AG08396 (cell line): Measurements from ENCODE around the gene ARHGAP20.
A peak's percentile ranks its signal among the peaks of the same experiment; 100 is the strongest.

Source experiments
- DNase-seq: peaks from one replicate; pipeline ENCODE4 v3.0.0; 2012; ENCODE audit warnings: low spot score, mixed read lengths

Gene ARHGAP20

DNA sequence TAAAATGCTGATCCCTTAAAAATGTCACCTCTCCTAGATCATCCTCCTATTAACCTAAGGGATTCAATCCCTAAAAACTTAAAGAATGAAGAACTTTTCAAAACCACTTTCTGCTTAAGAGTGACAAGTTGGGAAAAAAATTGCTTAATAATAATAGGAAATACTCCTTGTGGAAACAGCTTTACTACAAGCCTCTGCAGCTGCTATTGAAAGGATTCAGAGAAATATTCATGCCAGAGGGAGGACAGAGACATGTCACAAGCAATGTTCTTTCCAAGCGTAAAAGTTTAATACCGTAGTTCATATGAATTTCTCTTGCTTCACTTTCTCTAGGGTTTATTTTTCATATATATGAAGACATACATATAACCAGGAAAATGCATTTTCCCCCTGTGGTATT lies 98.2 kb downstream of the ARHGAP20 start:
- DNase-seq, result no peak

DNA sequence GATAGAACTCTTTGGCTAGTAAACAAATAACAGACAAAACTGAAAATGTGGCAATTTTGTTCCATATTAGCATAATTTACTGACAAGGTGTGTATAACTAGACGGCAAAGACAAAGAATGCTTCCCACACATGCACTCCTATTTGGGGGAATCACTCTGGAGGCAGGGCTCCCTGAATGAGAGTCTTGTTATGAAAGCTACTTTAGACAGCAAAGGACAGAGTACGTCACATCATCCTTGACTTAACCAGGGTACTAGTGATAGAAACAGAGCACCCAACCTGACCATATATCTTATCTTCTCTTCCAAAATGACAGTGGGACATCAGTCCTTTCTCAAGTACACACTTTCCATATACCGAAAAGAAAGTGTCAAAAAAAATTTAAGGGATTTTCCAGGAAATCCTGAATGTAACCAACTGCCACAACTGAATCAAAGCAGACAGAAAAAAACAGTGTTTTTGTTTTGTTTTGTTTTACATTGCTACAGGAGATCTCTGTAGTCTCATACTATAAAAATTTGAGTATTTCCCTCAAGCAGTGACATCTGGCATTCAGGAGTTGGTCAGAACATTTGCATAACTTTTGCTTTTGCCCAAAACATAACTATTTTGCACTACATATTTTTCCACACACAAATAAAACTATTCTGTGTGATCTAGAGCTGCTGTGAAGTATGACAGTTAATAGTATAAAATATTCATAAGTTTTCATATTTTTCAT lies 98.9 kb downstream of the ARHGAP20 start:
- DNase-seq, result peak; percentile 5

DNA sequence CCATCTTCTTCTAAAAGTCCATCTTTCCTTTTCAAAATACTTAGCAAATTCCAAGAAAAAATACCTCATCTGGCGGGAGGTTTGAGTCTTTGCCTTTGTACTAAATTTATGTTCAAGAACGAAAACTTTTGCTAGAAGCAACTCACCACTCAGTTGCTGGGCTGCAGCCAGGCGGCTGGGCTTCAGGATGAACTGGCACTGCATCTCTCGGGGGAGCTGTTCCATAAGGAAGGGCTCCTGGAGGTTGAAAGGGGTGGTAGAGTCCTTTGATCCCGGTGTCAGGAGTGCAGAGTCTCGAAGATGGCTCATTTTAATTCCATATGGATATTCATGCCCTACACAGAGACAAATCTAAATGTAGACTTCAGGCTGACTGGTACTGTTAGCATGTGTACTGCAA lies 105.8 kb downstream of the ARHGAP20 start:
- DNase-seq, result no peak

DNA sequence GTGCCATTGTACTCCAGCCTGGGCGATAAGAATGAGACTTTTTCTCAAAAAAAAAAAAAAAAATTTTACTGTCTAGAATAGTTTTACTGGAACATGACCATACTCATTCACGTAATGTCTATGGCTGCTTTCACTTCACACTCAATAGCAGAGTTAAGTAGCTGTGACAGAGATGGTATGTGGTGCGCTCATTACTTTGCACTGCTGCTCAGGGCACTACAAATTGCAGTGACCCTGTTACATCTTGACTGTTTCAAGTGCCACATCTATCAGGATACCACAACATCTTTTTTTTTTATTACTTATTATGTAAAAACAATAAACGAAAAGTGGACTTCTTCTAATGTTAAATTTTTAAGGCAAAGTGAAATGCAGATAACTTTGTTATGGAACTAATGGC lies 110.3 kb downstream of the ARHGAP20 start:
- no peak for DNase-seq

DNA sequence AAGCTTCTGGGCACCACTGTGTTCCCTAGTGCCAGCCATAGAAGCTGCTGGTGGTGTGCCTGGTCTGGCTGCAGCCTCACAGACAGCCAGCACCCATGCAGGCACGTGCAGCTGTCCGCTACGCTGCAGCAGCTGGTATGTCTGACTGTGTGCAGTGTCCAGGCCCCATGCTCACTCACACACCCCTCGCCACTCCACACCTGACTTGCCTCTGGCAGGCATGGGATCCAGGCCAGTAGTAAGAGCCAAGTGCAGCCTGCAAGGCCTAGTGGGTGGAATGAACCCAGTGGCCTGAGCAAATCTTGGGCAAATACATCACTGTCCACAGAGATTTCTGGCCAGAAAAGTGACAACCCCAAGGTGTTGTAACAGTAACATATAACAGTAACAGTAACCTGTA lies 111.9 kb downstream of the ARHGAP20 start:
- no peak for DNase-seq

DNA sequence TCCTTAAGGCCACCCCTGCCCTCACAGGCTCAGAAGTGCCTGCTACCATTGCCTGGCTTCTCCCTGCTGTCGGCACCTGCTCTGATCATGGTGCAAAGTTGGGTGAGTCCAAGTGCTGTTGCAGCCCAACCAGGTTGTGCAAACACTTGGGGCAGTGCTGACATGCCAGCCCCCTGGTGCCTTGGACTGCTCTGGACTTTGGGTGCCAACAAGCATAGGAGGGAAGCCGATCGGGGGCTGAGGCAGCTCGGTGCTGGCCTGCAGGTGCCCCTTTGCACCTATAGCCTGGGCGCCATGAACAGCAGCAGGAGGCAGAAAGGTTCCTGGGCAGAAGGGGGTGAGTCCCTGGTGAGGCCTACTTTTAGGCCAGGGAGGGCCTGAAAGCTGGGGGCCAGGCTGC lies 113.0 kb downstream of the ARHGAP20 start:
- no peak for DNase-seq

DNA sequence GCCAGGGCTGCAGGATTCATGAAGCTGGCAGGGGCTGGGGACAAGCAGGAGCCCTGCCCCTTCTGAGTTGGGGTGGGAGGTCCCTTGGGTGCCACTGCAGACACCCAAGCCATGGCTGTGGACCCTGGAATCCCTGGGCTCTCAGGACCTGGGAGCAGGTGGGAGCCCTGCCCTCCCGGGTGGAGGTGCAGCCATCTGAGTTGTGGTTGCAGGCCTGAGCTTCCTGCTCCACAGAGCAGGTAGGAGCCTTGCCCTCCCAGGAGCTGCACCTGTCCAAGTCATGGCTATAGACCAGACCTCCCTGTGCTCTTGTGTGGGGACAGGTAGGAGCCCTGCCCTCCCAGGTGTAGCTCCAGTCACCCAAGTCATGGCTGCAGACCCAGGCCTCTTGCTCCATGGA lies 113.5 kb downstream of the ARHGAP20 start:
- no peak for DNase-seq

DNA sequence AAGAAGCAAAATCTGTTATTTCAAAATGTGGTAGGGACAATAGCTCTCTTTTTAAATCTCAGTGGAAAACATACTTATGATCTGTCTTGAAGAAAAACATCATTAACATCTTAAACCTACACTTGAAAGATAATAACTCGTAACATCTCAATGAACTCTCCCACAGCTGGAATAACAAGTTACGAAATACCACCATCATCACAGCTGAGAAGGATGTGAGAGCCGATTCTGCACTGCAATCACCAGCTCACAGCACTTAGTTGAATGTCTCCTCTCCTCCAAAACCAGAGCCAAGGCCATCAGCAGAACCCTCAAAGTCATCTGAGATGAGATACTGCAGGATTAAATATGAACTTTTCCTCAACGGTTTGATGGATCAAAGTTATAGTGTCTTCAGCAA lies 124.3 kb downstream of the ARHGAP20 start:
- no peak for DNase-seq

DNA sequence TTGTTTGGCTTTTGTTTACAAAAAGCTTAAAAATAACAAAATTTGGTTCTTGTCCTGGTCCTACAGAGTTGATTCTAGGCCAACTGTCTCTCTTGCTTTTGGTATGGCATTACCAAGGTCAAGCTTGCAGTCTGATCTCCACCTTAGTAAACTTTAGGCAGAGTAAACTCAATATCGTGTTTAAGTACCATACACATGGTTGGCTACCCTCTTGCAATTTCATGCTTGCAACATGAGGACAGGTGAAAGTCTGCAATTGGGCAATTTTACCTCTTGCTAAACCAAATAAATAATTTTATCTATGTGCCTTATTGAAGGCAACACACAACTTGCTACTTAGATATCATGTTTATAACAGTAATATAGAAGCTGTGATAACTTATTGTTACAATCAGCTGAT lies 125.1 kb downstream of the ARHGAP20 start:
- DNase-seq, result no peak

DNA sequence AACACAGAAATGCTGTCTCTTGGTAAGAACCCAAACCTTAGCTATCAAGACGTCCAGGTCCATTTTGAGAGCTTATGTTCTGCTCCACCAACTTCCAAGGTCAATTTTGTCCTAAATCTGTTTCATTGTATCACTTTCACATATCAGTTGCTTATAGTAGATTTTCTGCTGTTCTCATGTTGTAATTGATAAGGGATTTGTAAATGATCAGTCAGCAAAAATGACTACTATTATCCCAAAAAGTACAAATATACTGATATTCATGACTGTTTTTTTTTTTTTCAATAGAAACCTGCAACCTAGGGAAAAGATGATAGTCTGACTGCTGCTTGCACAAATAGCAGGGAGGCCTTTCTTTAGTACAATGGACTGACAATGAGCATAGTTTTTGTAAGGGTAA lies 128.1 kb downstream of the ARHGAP20 start:
- no peak for DNase-seq

DNA sequence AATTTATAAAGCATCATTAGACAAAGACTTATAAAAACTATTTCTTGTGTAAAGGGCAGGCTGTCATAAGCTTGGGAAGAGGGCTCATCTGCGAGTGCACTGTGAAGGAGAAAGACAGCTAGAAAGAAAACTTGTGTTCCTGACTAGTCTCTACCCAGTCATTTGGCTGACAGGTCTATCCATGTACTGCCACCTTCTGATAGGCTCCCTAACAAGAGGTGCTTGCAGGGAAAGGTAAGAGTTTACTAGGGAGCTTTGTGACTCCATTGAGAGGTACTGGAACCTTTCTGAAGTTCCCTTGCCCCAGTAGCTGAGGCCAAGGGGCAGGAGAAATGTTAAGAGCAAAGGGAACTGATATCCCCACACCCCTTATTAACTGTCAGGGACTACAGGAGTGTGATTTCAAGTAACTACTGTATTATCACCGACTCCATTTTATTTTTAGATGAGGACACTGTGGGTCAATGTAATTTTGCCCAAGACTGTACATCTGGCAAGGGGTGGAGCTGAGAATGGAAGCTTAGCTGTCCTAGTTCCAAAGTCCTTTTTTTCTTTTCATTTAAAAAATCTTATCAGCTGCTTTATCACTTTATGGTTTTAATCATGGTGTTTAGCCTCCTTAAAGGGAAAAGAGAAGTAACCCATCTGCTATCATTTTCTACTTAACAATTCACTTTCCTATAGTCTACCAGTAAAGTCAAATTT lies 129.4 kb downstream of the ARHGAP20 start:
- no peak for DNase-seq

DNA sequence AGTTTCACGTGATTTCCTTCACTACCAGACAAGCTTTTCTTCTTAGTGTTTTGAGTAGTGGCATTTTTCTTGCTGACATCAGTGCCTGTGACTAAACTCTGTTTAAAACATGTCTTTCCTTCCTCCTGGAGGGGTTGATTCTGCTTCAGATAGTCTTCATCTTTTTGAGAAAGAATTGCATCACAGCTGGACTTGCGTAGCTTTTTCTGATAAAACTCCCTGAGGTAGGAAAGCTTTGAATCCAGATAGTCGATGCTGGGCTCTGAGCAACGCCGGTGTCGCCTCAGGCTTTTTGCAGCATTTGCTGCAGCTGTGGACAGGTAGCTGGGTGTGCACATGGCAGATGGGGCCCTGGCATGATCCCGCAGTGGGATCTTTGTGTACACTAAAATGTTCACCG lies 131.7 kb downstream of the ARHGAP20 start:
- no peak for DNase-seq

DNA sequence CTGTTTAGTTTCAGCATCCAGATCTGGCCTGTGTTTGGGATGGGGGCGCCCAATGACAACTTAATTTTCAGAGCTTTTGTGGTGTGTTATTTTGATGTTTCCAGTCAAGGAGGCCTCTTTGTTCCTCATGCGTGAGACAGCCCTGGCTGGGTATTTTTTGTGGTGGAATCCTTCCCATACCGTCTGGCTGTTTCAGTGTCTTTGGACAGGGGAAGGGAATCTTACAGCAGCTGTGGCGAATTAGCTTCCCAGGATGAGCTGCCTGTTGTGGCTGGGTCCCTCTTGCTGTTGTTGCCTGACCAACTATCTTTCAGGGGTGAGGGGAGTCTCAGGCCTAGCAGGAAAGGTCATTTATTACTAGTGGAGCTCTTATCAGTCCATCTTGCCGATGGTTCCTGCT lies 138.8 kb downstream of the ARHGAP20 start:
- DNase-seq, result no peak

DNA sequence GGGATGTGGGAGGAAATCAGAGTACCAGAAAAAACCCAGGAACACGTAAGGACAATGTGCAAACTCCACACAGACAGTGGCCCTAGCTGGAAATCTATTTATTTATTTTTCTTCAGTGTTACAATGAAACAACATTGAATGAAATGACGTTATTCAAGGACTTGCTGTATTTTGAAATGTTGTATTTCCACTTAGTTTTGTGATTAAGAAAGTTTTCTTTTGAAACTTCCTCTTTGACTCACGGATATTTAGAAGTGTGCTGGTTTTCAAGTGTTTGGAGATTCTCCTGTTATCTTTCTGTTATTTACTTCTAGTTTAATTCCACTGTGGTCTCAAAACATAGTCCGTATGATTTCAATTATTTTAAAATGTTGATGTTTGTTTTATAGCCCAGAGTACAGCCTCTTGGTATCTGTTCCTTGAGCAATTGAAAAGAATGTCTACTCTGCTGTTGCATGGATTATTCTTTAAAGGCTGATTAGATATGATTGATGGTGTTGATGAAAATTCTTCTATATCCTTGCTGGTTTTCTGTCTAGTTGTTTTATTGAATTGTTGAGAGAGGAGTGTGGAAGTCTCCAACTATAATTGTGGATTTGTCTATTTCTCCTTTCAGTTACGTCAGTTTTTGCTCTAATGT lies 141.0 kb downstream of the ARHGAP20 start:
- DNase-seq, result no peak

DNA sequence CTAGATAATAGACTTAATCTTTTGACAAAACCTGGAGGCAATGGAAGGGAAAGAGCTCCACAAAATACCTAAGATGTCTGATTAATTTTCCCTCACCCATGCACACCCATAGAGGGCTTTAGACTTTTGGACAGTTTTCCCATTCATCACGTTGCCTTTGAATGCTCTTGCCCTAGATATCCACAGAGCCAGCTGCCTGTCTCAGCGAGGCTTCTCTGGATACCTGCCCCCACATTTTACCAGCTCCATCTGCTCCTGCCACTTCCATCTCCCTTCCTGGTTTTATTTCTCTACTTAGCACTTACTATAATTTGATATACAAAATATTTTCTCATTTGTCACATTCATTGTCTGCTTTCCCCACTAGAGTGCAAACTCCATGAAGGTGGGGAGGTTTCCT lies 145.7 kb downstream of the ARHGAP20 start:
- no peak for DNase-seq

DNA sequence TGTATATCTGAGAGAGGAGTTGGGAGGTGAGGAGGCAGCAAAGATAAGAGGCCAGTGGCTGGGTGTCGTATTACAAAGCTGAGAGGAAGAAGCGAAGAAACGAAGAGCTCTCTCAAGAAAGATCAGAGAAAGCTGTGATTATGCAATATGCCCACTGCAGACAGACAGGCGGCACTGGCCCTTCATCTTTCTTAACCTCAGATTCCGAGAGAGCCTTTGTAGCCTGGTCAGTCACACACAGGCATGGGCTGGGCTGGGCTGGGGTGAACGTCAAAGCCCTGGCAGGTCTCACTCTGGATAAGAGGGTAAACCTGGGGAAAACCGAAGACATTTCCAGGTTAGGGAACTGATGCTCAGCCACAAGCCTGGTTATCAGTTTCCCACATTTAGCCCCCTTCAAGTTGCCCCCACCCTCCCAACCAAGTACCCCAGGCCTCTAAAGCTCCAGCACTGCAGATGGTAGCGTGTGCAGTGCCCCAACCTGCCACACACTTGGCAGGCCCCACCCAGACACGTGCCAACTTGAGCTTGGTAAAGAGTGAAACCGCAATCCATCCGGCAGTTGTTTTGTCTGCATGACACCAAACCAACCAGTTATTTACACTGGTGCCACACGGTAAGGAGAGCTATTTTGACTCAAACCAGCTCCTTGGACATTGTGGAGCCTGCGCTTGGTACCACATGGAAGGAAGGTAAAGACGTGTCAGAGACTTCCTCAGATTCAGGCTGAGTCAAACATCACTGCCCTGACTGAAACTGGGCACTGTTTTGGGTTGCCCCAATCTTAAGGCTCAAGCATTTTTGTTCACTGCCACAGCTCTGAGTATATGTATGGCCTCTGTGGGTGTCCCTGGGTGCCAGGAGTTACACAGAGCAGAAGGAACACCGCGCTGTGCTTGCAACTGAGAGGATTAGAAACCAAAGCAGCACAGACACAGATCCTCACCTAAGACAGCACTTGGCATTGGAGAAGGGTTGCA lies 146.6 kb downstream of the ARHGAP20 start:
- DNase-seq, result no peak

DNA sequence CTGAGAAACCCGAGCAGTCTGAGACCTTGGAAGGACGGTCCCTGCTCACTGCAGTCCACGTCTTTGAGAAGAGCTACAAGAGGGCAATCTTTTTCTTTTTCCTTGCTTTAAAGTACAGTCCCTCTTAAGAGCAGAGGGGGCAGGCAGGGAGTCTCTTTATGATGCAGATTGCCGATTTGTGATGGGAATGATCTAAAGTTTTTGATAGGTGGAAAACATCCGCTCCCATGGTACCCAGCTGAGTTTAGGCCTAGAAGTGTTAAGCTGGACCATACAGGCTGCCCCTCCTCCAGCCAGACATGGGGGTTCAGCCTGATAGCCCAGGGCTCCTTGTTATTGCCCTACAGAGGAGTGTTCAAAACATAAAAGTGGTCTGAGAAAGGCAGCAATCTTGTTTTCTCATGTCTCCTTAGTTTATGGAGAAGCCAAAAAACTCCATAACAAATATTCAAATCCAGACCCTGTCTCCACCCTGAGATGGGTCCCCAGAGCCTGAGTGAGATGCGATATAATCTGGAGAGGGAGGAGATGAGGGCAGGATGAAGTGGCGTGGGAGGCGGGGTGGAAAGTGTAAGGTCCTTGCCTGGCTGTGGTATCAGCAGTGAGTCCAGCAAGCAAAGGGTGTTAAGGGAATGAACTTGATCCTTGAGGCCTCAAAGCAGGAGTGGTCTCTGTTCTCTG lies 147.4 kb downstream of the ARHGAP20 start:
- DNase-seq, result no peak

DNA sequence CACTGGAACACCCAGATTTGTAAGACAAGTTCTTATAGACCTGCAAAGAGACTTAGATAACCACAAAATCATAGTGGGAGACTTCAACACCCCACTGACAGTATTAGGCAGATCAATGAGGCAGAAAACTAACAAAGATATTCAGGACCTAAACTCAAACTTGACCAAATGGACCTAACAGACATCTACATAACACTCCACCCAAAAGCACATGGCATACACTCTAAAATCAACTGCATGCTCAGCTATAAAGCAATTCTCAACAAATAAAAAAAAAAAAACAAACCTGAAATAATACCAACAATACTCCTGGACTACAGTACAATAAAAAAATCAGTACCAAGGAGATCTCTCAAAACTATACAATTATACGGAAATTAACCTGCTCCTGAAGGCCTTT lies 167.5 kb downstream of the ARHGAP20 start:
- no peak for DNase-seq

DNA sequence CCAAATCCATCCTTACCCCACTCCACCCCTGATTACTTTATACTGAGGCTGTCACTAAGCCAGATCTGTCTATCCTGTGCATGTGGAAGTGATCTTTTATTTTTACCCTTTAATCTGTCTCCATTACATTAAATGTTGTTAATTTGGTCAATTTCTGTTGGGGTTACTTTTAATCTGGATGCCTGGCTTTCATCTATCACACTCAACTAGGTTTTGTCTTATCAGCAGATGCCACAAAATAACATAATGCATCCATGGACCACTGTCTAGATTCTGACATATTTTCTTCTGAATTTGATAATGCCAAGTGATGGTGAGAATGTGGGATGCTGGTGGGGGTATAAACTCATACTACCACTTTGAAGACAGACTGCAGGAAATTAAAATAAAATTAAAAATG lies 174.1 kb downstream of the ARHGAP20 start:
- DNase-seq, result no peak

DNA sequence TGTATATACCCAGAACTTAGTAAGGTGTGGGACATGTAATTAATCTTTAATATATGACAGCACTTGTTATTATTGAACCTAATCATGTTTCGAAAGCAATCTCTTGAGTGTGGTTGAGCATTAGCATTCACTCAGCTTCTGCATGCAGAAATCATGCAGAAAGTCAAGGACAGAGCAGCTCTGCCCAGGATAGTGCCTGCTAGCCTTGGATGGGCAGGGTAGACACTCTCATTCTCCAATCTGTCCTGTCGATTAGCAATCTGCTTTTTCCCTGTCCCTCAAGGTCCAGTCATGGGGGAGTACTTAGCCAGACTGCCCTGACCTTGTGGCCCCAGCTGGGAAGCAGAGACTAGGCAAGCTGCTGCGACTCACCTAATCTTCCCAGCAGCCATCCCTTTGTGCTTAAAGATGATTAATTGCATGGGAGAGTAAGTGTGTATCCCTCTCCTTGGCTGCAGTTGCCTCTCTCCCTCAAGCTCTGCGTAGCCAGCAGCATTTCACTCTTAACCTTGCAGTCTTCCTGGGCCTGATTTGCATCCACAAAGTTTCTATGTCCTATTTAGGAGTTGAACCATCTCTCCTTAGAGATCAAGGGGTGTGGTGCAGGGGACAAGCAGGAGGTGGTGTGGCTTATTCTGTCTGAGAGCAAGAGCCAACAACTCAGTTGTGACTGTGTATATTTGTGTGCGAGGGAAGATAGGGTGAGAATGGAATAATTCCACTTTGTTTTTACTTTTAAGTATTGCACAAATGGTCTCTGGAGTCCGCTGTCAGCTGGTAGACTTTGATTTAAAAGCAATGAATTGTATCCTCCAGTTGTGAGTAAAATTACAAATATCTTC lies 181.1 kb downstream of the ARHGAP20 start:
- DNase-seq, result no peak

DNA sequence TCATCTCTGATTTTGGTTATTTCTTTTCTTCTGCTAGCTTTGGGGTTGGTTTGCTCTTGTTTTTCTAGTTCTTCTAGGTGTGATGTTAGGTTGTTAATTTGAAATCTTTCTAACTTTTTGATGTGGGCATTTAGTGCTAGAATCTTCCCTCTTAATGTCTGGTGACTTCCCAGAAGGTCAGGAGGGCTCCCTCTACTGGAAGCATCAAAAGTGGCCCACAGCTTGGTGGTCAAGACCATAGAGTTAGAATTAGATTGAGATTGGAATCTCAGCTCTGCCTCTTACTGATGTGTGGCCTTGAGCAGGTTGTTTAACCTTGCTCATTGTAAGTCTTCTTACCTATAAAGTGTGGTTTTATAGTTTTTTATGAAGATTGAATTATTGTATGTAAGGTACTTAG lies 183.2 kb downstream of the ARHGAP20 start:
- DNase-seq, result no peak
